ENCODE measurements around the gene ASMT. TPM values are rescaled to one million over a fixed set of nuclear protein-coding genes. Genes with fewer than 3 reads are reported as not detected.

The ASMT gene
- total and polyA plus RNA-seq, 4 donors: 0.26 TPM; not detected in 3

GRCh38 chrX:1600406-1601050 is 14.3 kb upstream of the ASMT start:
- no peak overlapping the region for H3K27ac ChIP-seq (ENCODE audit: low read depth in 1 of 2, low read length in 2 of 2)
- no peak for TF ChIP-seq FOXA1 (IDR thresholded peaks at IDR 0.05)
- TF ChIP-seq GABPA (IDR thresholded peaks at IDR 0.05 in 1 of 2, conservative IDR thresholded peaks at IDR 0.05 in 1 of 2): no peak
- TF ChIP-seq TAF1 (conservative IDR thresholded peaks at IDR 0.05): no peak
- TF ChIP-seq YY1 (IDR thresholded peaks at IDR 0.05): no peak
- TF ChIP-seq HNF4G (IDR thresholded peaks at IDR 0.05): no peak
- TF ChIP-seq JUND (IDR thresholded peaks at IDR 0.05): no peak
- no peak for TF ChIP-seq ATF3 (IDR thresholded peaks at IDR 0.05)
- no peak for TF ChIP-seq REST (IDR thresholded peaks at IDR 0.05)
- TF ChIP-seq HNF4A (conservative IDR thresholded peaks at IDR 0.05): no peak
- no peak for TF ChIP-seq NR2F2 (IDR thresholded peaks at IDR 0.05)
- no peak for TF ChIP-seq SP1 (IDR thresholded peaks at IDR 0.05)
- TF ChIP-seq FOXA2 (IDR thresholded peaks at IDR 0.05): no peak
- TF ChIP-seq EGR1 (IDR thresholded peaks at IDR 0.05; ENCODE audit: low read depth in 2 of 2): no peak
- TF ChIP-seq MAX (IDR thresholded peaks at IDR 0.05): no peak
- TF ChIP-seq CTCF (IDR thresholded peaks at IDR 0.05; ENCODE audit: low read depth, low read length, missing input control): no peak
- TF ChIP-seq ZBTB33 (IDR thresholded peaks at IDR 0.05): no peak
- no peak for TF ChIP-seq RAD21 (IDR thresholded peaks at IDR 0.05)
- TF ChIP-seq RXRA (IDR thresholded peaks at IDR 0.05): no peak
- H3K36me3 ChIP-seq (ENCODE audit: control insufficient read depth in 4 of 4, insufficient read depth in 3 of 4, low read depth in 1 of 4, low read length in 3 of 4): peaks cover 39 to 75% (median 51%) of the 10 kb centered on the region in 4 donors
- DNase-seq (ENCODE audit: low spot score): no peak
- no peak overlapping the region for H3K9ac ChIP-seq (ENCODE audit: low read depth in 1 of 2, low read length in 2 of 2)
- no peaks in the 10 kb centered on the region for H3K4me1 ChIP-seq (ENCODE audit: control insufficient read depth in 4 of 4, insufficient read depth in 4 of 4, low read length in 3 of 4)
- no peak overlapping the region for H3K4me3 ChIP-seq (ENCODE audit: low read depth in 1 of 3, low read length in 3 of 3)
- no peaks in the 10 kb centered on the region for H3K27me3 ChIP-seq (ENCODE audit: control insufficient read depth in 4 of 4, insufficient read depth in 4 of 4, low read length in 3 of 4)
- WGBS: 97% methylated on average over 52 of the region's 52 CpGs
- no peaks in the 10 kb centered on the region for H3K9me3 ChIP-seq (ENCODE audit: control insufficient read depth in 4 of 4, low read length in 3 of 4)
